Colonic mucosa (tissue), 4 donors: Measurements from ENCODE around the gene FGR. TPM values are rescaled to one million over a fixed set of nuclear protein-coding genes. Genes with fewer than 3 reads are reported as not detected.

Experiments used
- DNase-seq: peaks from one replicate; pipeline ENCODE4 v3.0.0-alpha.2; 2020
- H3K27ac ChIP-seq: fragments of 200-600 bp; one replicate; pipeline ENCODE4 v1.8.0; 2021
- H3K27me3 ChIP-seq: fragments of 200-600 bp; one replicate; pipeline ENCODE4 v1.8.0; 2021
- H3K36me3 ChIP-seq: fragments of 200-600 bp; one replicate; pipeline ENCODE4 v1.8.0; 2021
- H3K4me1 ChIP-seq: fragments of 200-600 bp; one replicate; pipeline ENCODE4 v1.8.0; 2021; ENCODE audit warnings: mild to moderate bottlenecking
- H3K4me3 ChIP-seq: fragments of 200-600 bp; one replicate; pipeline ENCODE4 v1.8.0; 2021
- H3K9ac ChIP-seq, 2 donors: one replicate each; pipeline ENCODE4 v1.7.0; 2013; ENCODE audit warnings: control low read depth in 2 of 2, low read depth in 2 of 2, low read length in 2 of 2
- H3K9me3 ChIP-seq: fragments of 200-600 bp; one replicate; pipeline ENCODE4 v1.8.0; 2021
- CTCF ChIP-seq: fragments of 200-600 bp; IDR thresholded peaks from one replicate; pipeline ENCODE4 v1.8.0; 2022; ENCODE audit warnings: antibody characterized with exemption, mild to moderate bottlenecking
- intact Hi-C: fragments of 100-400 bp; cut with DNase I; formaldehyde crosslinking; loops from one replicate; pipeline ENCODE4 v1.14.1; 2022
- total RNA-seq, 2 donors: library from RNA; stranded (reverse); fragmentation: NEBNext Ultra II Directional in 1 of 2; extraction: Animal tissue kit (Norgen Biotek cat#: 25700) in 1 of 2; gene quantifications; one replicate each; pipeline ENCODE4 v1.2.1, GENCODE V29; 2021
- donor health status: healthy.
- donor health status: DM: no; HTN: no; CAD: no.
- donor health status: DM: no; HTN: no; CAD: no.

FGR gene
- total RNA-seq, 2 donors from 2014 or later = 1.4 to 2.0 TPM

- Histone ChIP-seq H3K9ac (no peak overlapping the region), H3K4me3 (no peak overlapping the region), H3K27me3 (no peaks in the 10 kb centered on the region), H3K4me1 (peaks cover 7% of the 10 kb centered on the region), H3K9me3 (no peaks in the 10 kb centered on the region), H3K27ac (no peak overlapping the region), H3K36me3 (no peaks in the 10 kb centered on the region)
- DNase-seq = no peak
- intact Hi-C loops = no loop called here
- TF ChIP-seq CTCF = no peak
Measured at GRCh38 chr1:27596261-27596660, 38.7 kb downstream of the FGR start.

GRCh38 chr1:27595597-27595996, 39.4 kb downstream of the FGR start:
- H3K9me3 ChIP-seq = no peaks in the 10 kb centered on the region
- H3K4me1 ChIP-seq = peaks cover 13% of the 10 kb centered on the region
- no peak for TF ChIP-seq CTCF
- intact Hi-C loops = no loop called here
- H3K36me3 ChIP-seq = no peaks in the 10 kb centered on the region
- no peak for DNase-seq
- no peak overlapping the region for H3K27ac ChIP-seq
- no peaks in the 10 kb centered on the region for H3K27me3 ChIP-seq
- H3K4me3 ChIP-seq = no peak overlapping the region
- H3K9ac ChIP-seq = no peak overlapping the region

GRCh38 chr1:27594564-27595510, 40.1 kb downstream of the FGR start:
- no peaks in the 10 kb centered on the region for H3K9me3 ChIP-seq
- H3K27ac ChIP-seq = no peak overlapping the region
- peaks cover 14% of the 10 kb centered on the region for H3K4me1 ChIP-seq
- intact Hi-C loops = no loop called here
- no peak overlapping the region for H3K4me3 ChIP-seq
- no peaks in the 10 kb centered on the region for H3K36me3 ChIP-seq
- TF ChIP-seq CTCF = no peak
- no peaks in the 10 kb centered on the region for H3K27me3 ChIP-seq
- no peak for DNase-seq
- no peak overlapping the region for H3K9ac ChIP-seq

- intact Hi-C loops = no loop called here
- no peaks in the 10 kb centered on the region for H3K9me3 ChIP-seq
- no peak for TF ChIP-seq CTCF
Measured at GRCh38 chr1:27593678-27594563, 41.1 kb downstream of the FGR start.

GRCh38 chr1:27592931-27593677, 41.9 kb downstream of the FGR start:
- Histone ChIP-seq H3K9ac (no peak overlapping the region), H3K27me3 (no peaks in the 10 kb centered on the region), H3K4me3 (no peak overlapping the region), H3K9me3 (no peaks in the 10 kb centered on the region), H3K4me1 (peaks cover 14% of the 10 kb centered on the region), H3K36me3 (no peaks in the 10 kb centered on the region), H3K27ac (no peak overlapping the region)
- no peak for DNase-seq
- intact Hi-C loops = no loop called here
- no peak for TF ChIP-seq CTCF

More at GRCh38 chr1:27593678-27594563, 41.1 kb downstream of the FGR start:
- no peak for DNase-seq
- H3K27ac ChIP-seq = no peak overlapping the region
- no peaks in the 10 kb centered on the region for H3K27me3 ChIP-seq
- no peak overlapping the region for H3K9ac ChIP-seq
- peaks cover 14% of the 10 kb centered on the region for H3K4me1 ChIP-seq
- no peak overlapping the region for H3K4me3 ChIP-seq
- no peaks in the 10 kb centered on the region for H3K36me3 ChIP-seq
